Peyer's patch (tissue), 4 donors: ENCODE data around the gene GTF2B.
"Not testable (repeated sequence)": the region's sequence is repeated elsewhere in the genome, so short reads cannot be mapped to it uniquely, and the experiment has no call there.

Experiments
- CTCF ChIP-seq, 6 experiments: fragments of 450-650 bp in 4 of 6; fragments of 200-600 bp in 2 of 6; sonication (generic) in 1 of 6; IDR thresholded peaks; one replicate each; pipeline ENCODE4 v1.5.1; 2017 to 2019; ENCODE audit warnings: antibody characterized with exemption in 6 of 6, mild to moderate bottlenecking in 3 of 6, moderate library complexity in 1 of 6
- POLR2A ChIP-seq, 2 donors: fragments of 450-650 bp; IDR thresholded peaks; one replicate each; pipeline ENCODE4 v1.5.1; 2017; ENCODE audit warnings: antibody characterized with exemption in 2 of 2, mild to moderate bottlenecking in 2 of 2, moderate library complexity in 2 of 2

GRCh38 chr1:88869644-88870043 is 21.7 kb downstream of the GTF2B start:
- TF ChIP-seq CTCF, POLR2A (IDR thresholded peaks at IDR 0.05): not testable (repeated sequence)
